A549 (cell line): ENCODE results near the gene FYB1.

Source experiments
- MAX ChIP-seq: IDR thresholded peaks from 2 replicates; pipeline ENCODE4 v1.6.1; 2012
- RFX5 ChIP-seq: fragments of 450-650 bp; IDR thresholded peaks from 2 replicates; pipeline ENCODE4 v1.7.1; 2014; ENCODE audit warnings: antibody characterized with exemption, mild to moderate bottlenecking, moderate library complexity

GRCh38 chr5:39223565-39224156, 4.3 kb upstream of the FYB1 start:
- TF ChIP-seq RFX5 (no peak), MAX (no peak)
